ENCODE data around the gene PLGRKT. TPM values are rescaled to one million over a fixed set of nuclear protein-coding genes. Genes with fewer than 3 reads are reported as not detected.

PLGRKT gene
- total RNA-seq, 2 donors from 2014 or later, result 21.0 to 31.1 TPM

GRCh38 chr9:5450359-5451091 lies 12.8 kb upstream of the PLGRKT start, which contains the start of gene CD274:
CD274 (plus strand) TSS chr9:5450542; CDS start chr9:5456114, 5,572 bp downstream.
- H3K9me3 ChIP-seq (ENCODE audit: control insufficient read depth, low read length), result no peaks in the 10 kb centered on the region
- peak; percentile 95 for DNase-seq
- H3K9me3 Mint-ChIP-seq, result no peaks in the 10 kb centered on the region
- no peaks in the 10 kb centered on the region for H3K36me3 Mint-ChIP-seq (ENCODE audit: low read depth)
- H3K27me3 Mint-ChIP-seq (ENCODE audit: insufficient read depth), result peaks cover 20% of the 10 kb centered on the region
- H3K27ac Mint-ChIP-seq, result no peak within 1 kb of the TSS
- H3K4me1 ChIP-seq (ENCODE audit: control insufficient read depth, insufficient read depth, low read length), result no peaks in the 10 kb centered on the region
- no peaks in the 10 kb centered on the region for H3K36me3 ChIP-seq (ENCODE audit: control insufficient read depth, insufficient read depth, low read length)
- H3K9ac ChIP-seq (ENCODE audit: extremely low read depth, low read length, poor library complexity, severe bottlenecking), result no peak within 1 kb of the TSS
- TF ChIP-seq CTCF (conservative IDR thresholded peaks at IDR 0.05), result peak; percentile 80
- H3K4me3 ChIP-seq (ENCODE audit: low read length), result peak within 1 kb of the TSS; percentile 53
- H3K27ac ChIP-seq (ENCODE audit: low read depth, low read length), result no peak within 1 kb of the TSS
- peaks cover 3% of the 10 kb centered on the region for H3K4me1 Mint-ChIP-seq
- H3K27me3 ChIP-seq (ENCODE audit: control insufficient read depth, insufficient read depth, low read length, poor library complexity, severe bottlenecking), result peaks cover 13% of the 10 kb centered on the region
- WGBS, 2 experiments (ENCODE audit: insufficient coverage in 1 of 2, insufficient read length in 1 of 2), result 0 to 15% methylated on average over 1 to 34 of the region's 36 CpGs
- peak within 1 kb of the TSS; percentile 45 for H3K4me3 Mint-ChIP-seq

GRCh38 chr9:5449521-5450358 lies 12.0 kb upstream of the PLGRKT start:
- H3K9me3 Mint-ChIP-seq, result no peaks in the 10 kb centered on the region
- 87 to 94% methylated on average over 8 to 14 of the region's 15 CpGs for WGBS, 2 experiments (ENCODE audit: insufficient coverage in 1 of 2, insufficient read length in 1 of 2)
- H3K4me3 ChIP-seq (ENCODE audit: low read length), result peak overlapping the region; percentile 53
- H3K9ac ChIP-seq (ENCODE audit: extremely low read depth, low read length, poor library complexity, severe bottlenecking), result no peak overlapping the region
- no peak overlapping the region for H3K27ac ChIP-seq (ENCODE audit: low read depth, low read length)
- peaks cover 13% of the 10 kb centered on the region for H3K27me3 ChIP-seq (ENCODE audit: control insufficient read depth, insufficient read depth, low read length, poor library complexity, severe bottlenecking)
- H3K36me3 ChIP-seq (ENCODE audit: control insufficient read depth, insufficient read depth, low read length), result no peaks in the 10 kb centered on the region
- H3K9me3 ChIP-seq (ENCODE audit: control insufficient read depth, low read length), result no peaks in the 10 kb centered on the region
- H3K27me3 Mint-ChIP-seq (ENCODE audit: insufficient read depth), result peaks cover 24% of the 10 kb centered on the region
- H3K27ac Mint-ChIP-seq, result no peak overlapping the region
- TF ChIP-seq CTCF (conservative IDR thresholded peaks at IDR 0.05), result no peak
- H3K4me1 ChIP-seq (ENCODE audit: control insufficient read depth, insufficient read depth, low read length), result no peaks in the 10 kb centered on the region
- H3K4me3 Mint-ChIP-seq, result peak overlapping the region; percentile 45
- DNase-seq, result no peak
- no peaks in the 10 kb centered on the region for H3K36me3 Mint-ChIP-seq (ENCODE audit: low read depth)
- peaks cover 3% of the 10 kb centered on the region for H3K4me1 Mint-ChIP-seq

GRCh38 chr9:5448461-5449435 lies 11.0 kb upstream of the PLGRKT start:
- 91 to 100% methylated on average over 2 to 4 of the region's 5 CpGs for WGBS, 2 experiments (ENCODE audit: insufficient coverage in 1 of 2, insufficient read length in 1 of 2)
- H3K27ac ChIP-seq (ENCODE audit: low read depth, low read length), result no peak overlapping the region
- peaks cover 27% of the 10 kb centered on the region for H3K27me3 Mint-ChIP-seq (ENCODE audit: insufficient read depth)
- H3K36me3 Mint-ChIP-seq (ENCODE audit: low read depth), result no peaks in the 10 kb centered on the region
- H3K4me3 Mint-ChIP-seq, result no peak overlapping the region
- TF ChIP-seq CTCF (conservative IDR thresholded peaks at IDR 0.05), result no peak
- H3K9me3 ChIP-seq (ENCODE audit: control insufficient read depth, low read length), result no peaks in the 10 kb centered on the region
- peaks cover 3% of the 10 kb centered on the region for H3K4me1 Mint-ChIP-seq
- no peak overlapping the region for H3K27ac Mint-ChIP-seq
- H3K4me3 ChIP-seq (ENCODE audit: low read length), result no peak overlapping the region
- H3K9me3 Mint-ChIP-seq, result no peaks in the 10 kb centered on the region
- no peaks in the 10 kb centered on the region for H3K4me1 ChIP-seq (ENCODE audit: control insufficient read depth, insufficient read depth, low read length)
- H3K36me3 ChIP-seq (ENCODE audit: control insufficient read depth, insufficient read depth, low read length), result no peaks in the 10 kb centered on the region
- no peak for DNase-seq
- H3K9ac ChIP-seq (ENCODE audit: extremely low read depth, low read length, poor library complexity, severe bottlenecking), result no peak overlapping the region
- peaks cover 13% of the 10 kb centered on the region for H3K27me3 ChIP-seq (ENCODE audit: control insufficient read depth, insufficient read depth, low read length, poor library complexity, severe bottlenecking)

Measured in endodermal cell (in vitro differentiated cells).